Sigmoid colon (tissue), 7 donors: Measurements from ENCODE around the gene AHCYL2. TPM values are rescaled to one million over a fixed set of nuclear protein-coding genes. Genes with fewer than 3 reads are reported as not detected.

Experiments
- DNase-seq: peaks from one replicate; pipeline ENCODE4 v3.0.0-alpha.2; 2019
- H3K27ac ChIP-seq, 4 donors: fragments of 200-600 bp; sonication (generic); one replicate each; pipeline ENCODE4 v1.5.1; 2016 to 2019; ENCODE audit warnings: mild to moderate bottlenecking in 1 of 4
- H3K27me3 ChIP-seq, 3 donors: fragments of 200-600 bp; sonication (generic); one replicate each; pipeline ENCODE4 v1.5.1; 2019; ENCODE audit warnings: mild to moderate bottlenecking in 1 of 3
- H3K36me3 ChIP-seq, 4 donors: fragments of 200-600 bp; sonication (generic); one replicate each; pipeline ENCODE4 v1.5.1; 2016 to 2019
- H3K4me1 ChIP-seq, 4 donors: fragments of 200-600 bp; sonication (generic); one replicate each; pipeline ENCODE4 v1.5.1; 2017 to 2019
- H3K4me3 ChIP-seq, 4 donors: fragments of 200-600 bp; sonication (generic); one replicate each; pipeline ENCODE4 v1.5.1; 2017 to 2019; ENCODE audit warnings: mild to moderate bottlenecking in 2 of 4, moderate library complexity in 1 of 4
- H3K9me3 ChIP-seq, 4 donors: fragments of 200-600 bp in 3 of 4; sonication (generic) in 3 of 4; one replicate each; pipeline versions ENCODE4 v1.5.1 to v1.6.1; 2013 to 2019
- CTCF ChIP-seq, 4 experiments: fragments of 450-650 bp in 3 of 4; fragments of 200-600 bp in 1 of 4; IDR thresholded peaks; one replicate each; pipeline ENCODE4 v1.5.1; 2016 to 2019; ENCODE audit warnings: antibody characterized with exemption in 4 of 4, mild to moderate bottlenecking in 3 of 4, moderate library complexity in 2 of 4
- EP300 ChIP-seq, 4 donors: sonication (generic); formaldehyde crosslinking; IDR thresholded peaks; one replicate each; pipeline ENCODE4 v1.6.1; 2017; ENCODE audit warnings: antibody characterized with exemption in 4 of 4
- POLR2A ChIP-seq, 2 donors: fragments of 450-650 bp; IDR thresholded peaks; one replicate each; pipeline ENCODE4 v1.6.1; 2016; ENCODE audit warnings: antibody characterized with exemption in 2 of 2, mild to moderate bottlenecking in 2 of 2, moderate library complexity in 2 of 2
- POLR2AphosphoS5 ChIP-seq, 4 donors: sonication (generic); formaldehyde crosslinking; IDR thresholded peaks; one replicate each; pipeline ENCODE4 v1.6.1; 2017; ENCODE audit warnings: antibody characterized with exemption in 4 of 4
- WGBS, 2 donors: extraction: QIAGEN DNeasy Blood & Tissue Kit; methylation state at CpG; one replicate each; pipeline ENCODE4 v1.1.7; 2013; 5-methylcytosine and 5-hydroxymethylcytosine counted together
- intact Hi-C: fragments of 100-400 bp; cut with DNase I; formaldehyde crosslinking; loops from one replicate; pipeline ENCODE4 v1.15.1; 2023
- polyA plus RNA-seq, 3 donors: library from polyadenylated mRNA; stranded (reverse); fragments of 200-250 nt; gene quantifications; one replicate each; pipeline ENCODE4 v1.2.3, GENCODE V29; 2013
- total RNA-seq, 4 donors: library from RNA; depleted of rRNA; stranded (reverse); fragments of >200 nt; gene quantifications; one replicate each; pipeline ENCODE4 v1.1.0, GENCODE V29; 2016
- donor health status: healthy with polysubstance abuse.
- donor health status: Bipolar disorder and iron deficiency.
- donor health status: healthy.

The AHCYL2 gene
- total and polyA plus RNA-seq, 7 donors, result 12.5 to 219 (median 16.8) TPM

- no peaks in the 10 kb centered on the region for H3K9me3 ChIP-seq
- intact Hi-C loops, result no loop called here
- peaks cover 0 to 14% (median 2%) of the 10 kb centered on the region in 4 donors for H3K36me3 ChIP-seq
- no peak for DNase-seq
- no peak overlapping the region for H3K4me3 ChIP-seq
- no peak overlapping the region for H3K27ac ChIP-seq
- TF ChIP-seq POLR2AphosphoS5 (IDR thresholded peaks at IDR 0.05), result no peak
- no peaks in the 10 kb centered on the region for H3K4me1 ChIP-seq
- no peaks in the 10 kb centered on the region for H3K27me3 ChIP-seq
Measured at GRCh38 chr7:129386506-129386905, 161.7 kb downstream of the AHCYL2 start.

GRCh38 chr7:129387537-129387936 lies 162.7 kb downstream of the AHCYL2 start:
- H3K36me3 ChIP-seq, result peaks cover 0 to 14% (median 2%) of the 10 kb centered on the region in 4 donors
- no peaks in the 10 kb centered on the region for H3K27me3 ChIP-seq
- intact Hi-C loops, result no loop called here
- DNase-seq, result no peak
- TF ChIP-seq POLR2A (IDR thresholded peaks at IDR 0.05) (no peak), CTCF (IDR thresholded peaks at IDR 0.05) (no peak), POLR2AphosphoS5 (IDR thresholded peaks at IDR 0.05) (no peak), EP300 (IDR thresholded peaks at IDR 0.05) (no peak)
- 92 to 94% methylated on average over 2 of the region's 2 CpGs for WGBS, 2 donors
- peaks cover 0 to 5% (median 0%) of the 10 kb centered on the region in 4 donors for H3K4me1 ChIP-seq
- no peak overlapping the region for H3K4me3 ChIP-seq
- H3K9me3 ChIP-seq, result no peaks in the 10 kb centered on the region
- no peak overlapping the region for H3K27ac ChIP-seq

GRCh38 chr7:129388333-129389098 lies 163.7 kb downstream of the AHCYL2 start:
- Histone ChIP-seq H3K27ac (no peak overlapping the region), H3K4me1 (peaks cover 0 to 5% (median 0%) of the 10 kb centered on the region in 4 donors), H3K27me3 (no peaks in the 10 kb centered on the region), H3K36me3 (peaks cover 0 to 14% (median 2%) of the 10 kb centered on the region in 4 donors), H3K9me3 (no peaks in the 10 kb centered on the region), H3K4me3 (no peak overlapping the region)
- intact Hi-C loops, result no loop called here
- no peak for TF ChIP-seq EP300 (IDR thresholded peaks at IDR 0.05)
- WGBS, 2 donors, result 94 to 96% methylated on average over 8 of the region's 8 CpGs
- no peak for DNase-seq

GRCh38 chr7:129389829-129390228 lies 165.0 kb downstream of the AHCYL2 start:
- no peaks in the 10 kb centered on the region for H3K9me3 ChIP-seq
- TF ChIP-seq POLR2AphosphoS5 (IDR thresholded peaks at IDR 0.05) (no peak), EP300 (IDR thresholded peaks at IDR 0.05) (no peak), POLR2A (IDR thresholded peaks at IDR 0.05) (no peak), CTCF (IDR thresholded peaks at IDR 0.05) (no peak)

GRCh38 chr7:129390314-129390713 lies 165.5 kb downstream of the AHCYL2 start:
- TF ChIP-seq CTCF (IDR thresholded peaks at IDR 0.05) (no peak), POLR2A (IDR thresholded peaks at IDR 0.05) (no peak), POLR2AphosphoS5 (IDR thresholded peaks at IDR 0.05) (no peak), EP300 (IDR thresholded peaks at IDR 0.05) (no peak)
- intact Hi-C loops, result no loop called here
- Histone ChIP-seq H3K36me3 (peaks cover 0 to 14% (median 2%) of the 10 kb centered on the region in 4 donors), H3K27me3 (no peaks in the 10 kb centered on the region), H3K4me3 (no peak overlapping the region), H3K4me1 (peaks cover 0 to 12% (median 3%) of the 10 kb centered on the region in 4 donors), H3K9me3 (no peaks in the 10 kb centered on the region), H3K27ac (no peak overlapping the region)
- no peak for DNase-seq

More at GRCh38 chr7:129389829-129390228, 165.0 kb downstream of the AHCYL2 start:
- intact Hi-C loops, result no loop called here
- Histone ChIP-seq H3K27me3 (no peaks in the 10 kb centered on the region), H3K4me1 (peaks cover 0 to 7% (median under 1%) of the 10 kb centered on the region in 4 donors), H3K36me3 (peaks cover 0 to 14% (median 2%) of the 10 kb centered on the region in 4 donors), H3K4me3 (no peak overlapping the region), H3K27ac (no peak overlapping the region)
- no peak for DNase-seq
- WGBS, 2 donors, result 65 to 82% methylated on average over 1 of the region's 1 CpG
